Inflammatory macrophage treated with lipopolysaccharide for 4 hours (primary cell): ENCODE results near the gene CTXN2.

Experiments used
- DNase-seq: peaks from one replicate; pipeline ENCODE4 v3.0.0-alpha.2; 2020

CTXN2 gene

DNA sequence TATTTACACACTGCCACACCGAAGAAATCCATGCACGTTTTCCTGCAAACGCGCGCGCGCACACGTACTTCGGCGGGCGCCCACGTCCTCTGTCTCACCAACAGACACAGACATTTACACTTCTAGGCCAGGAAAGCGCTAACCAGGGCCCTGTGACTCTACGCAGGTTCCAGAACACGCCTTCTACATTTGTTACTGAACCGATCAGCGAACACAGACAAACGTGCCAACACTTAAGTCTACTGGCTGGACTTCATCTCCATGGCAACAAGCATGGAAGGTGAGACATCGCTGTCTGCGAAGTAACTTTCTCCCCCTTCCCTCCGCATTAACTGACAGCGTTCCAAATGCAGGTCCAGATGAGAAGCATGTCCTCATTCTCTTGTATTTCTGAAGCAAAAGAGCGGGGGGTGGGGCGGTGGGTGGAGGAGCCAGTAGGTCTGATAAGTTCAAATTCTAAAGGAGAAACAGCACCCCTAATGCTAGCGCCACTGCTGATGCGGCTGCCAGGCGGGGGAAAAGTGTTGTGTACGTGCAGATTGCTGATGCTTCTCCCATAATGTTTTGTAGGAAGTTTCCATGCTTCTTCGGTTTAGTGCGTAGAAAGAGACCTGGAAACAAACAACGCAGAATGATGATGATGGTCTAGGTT lies at the start of gene CTXN2:
Gene CTXN2, plus strand, starts transcription at position 92 of the 652 bp plus-strand sequence. CDS start 9,636 bp downstream, outside the sequence.
- DNase-seq, result no peak

DNA sequence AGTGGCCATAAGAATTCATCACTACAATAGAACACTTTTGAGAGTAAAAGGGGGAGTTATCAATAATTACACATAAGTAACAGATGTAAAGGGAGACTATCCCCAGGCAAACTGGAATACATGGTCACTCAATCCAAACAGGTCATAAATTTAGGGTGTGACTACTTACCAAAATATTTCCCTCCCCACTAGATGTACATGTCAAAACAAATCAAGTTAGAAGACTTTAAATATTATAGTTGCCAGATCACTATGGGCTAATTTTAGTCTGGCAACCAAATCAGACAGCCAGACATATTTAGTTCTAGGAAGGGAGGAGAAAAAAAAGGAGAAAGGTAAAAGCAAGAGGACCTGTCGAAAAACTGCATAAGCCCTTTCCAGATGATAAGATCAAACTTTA lies 47.6 kb upstream of the CTXN2 start:
- no peak for DNase-seq

DNA sequence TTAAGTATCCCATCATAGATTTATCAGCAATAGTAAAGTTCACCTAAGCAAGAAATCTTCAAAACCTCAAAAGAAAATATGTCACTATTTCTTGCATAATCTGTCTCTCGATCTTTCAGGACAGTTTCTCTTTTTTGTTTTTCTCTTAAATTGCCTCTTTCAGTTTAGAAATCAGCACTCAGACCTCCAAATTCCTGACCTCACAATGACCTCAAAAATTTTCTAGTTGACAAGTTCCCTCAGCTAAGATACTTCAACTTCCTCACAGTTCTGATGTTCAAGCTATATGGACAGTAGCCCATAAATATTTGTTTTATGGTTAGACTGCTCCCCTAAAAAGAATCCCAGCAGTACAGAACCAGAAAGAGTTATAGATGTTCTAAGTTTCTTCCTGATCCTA lies 46.6 kb upstream of the CTXN2 start:
- DNase-seq, result peak; percentile 7

DNA sequence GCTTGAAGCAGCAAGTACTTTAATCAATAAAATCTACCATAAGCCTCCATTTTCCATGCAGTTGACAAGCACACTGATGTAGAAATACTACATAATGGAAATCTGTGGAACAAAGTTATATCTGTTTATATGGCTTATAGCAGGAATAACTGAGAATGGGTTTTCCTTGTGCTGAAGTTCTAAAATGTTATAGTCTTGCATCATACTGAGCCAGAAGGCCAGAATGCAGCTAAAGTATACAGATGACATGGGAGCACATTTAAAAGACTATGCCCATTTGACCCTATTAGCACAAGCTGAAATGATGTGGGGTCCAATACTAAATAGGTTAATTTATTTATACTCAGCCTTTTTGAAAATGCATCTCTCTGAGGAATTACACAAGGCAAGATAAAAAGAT lies 45.5 kb upstream of the CTXN2 start:
- no peak for DNase-seq

DNA sequence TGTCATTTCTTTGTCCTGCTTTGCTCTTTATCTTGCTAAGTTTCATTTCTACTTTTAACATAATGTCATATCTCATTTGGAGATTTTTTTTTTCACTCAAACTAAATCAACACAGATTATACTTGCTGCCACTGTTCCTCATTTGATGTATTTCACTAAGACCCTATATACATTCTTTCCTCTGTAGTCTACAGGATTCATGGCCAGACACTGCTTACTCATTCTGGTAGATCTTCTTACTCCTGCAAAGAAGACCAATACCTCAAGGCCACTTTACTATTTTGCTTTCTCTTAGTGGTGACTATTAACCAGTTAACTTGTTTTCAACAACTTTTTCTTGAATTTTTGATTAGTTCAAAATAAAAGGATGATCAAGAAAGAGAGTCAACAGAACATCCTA lies 44.1 kb upstream of the CTXN2 start:
- no peak for DNase-seq

DNA sequence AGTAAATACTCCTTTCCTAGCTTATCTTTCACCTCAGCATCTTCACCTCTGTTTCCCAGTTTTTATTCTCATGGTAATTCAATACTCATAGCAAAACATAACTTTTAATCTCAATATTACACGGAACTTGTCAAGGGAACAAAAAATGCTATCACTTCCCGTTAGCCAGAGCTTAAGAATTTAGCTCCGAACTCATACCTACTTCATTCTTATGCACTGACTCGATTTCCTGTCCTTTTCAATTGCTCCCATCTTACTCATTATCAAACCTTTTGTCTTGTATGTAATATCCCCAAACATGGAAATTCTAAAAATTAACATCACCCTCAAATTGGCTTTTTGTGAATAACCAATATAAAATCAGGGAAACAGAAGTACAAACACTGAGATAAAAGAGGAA lies 41.6 kb upstream of the CTXN2 start:
- DNase-seq, result no peak

DNA sequence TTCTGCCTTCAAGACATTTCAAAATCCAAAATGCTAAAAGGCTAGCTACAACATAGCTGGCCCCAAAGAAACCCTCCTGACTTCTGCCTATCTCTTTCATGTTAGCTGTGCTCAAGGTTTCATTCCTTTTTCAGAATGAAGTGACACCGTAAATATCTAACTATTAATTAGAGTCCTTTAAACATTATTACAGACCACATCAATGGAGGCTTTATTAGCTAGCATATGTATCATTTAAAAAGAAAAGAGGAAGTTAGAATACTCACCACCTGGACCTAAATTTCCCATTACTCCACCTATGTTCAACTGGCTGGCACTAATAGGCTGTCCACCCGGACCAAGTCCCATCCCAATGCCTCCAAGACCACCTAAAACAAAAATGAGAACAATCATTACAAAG lies 37.9 kb upstream of the CTXN2 start:
- DNase-seq, result no peak

DNA sequence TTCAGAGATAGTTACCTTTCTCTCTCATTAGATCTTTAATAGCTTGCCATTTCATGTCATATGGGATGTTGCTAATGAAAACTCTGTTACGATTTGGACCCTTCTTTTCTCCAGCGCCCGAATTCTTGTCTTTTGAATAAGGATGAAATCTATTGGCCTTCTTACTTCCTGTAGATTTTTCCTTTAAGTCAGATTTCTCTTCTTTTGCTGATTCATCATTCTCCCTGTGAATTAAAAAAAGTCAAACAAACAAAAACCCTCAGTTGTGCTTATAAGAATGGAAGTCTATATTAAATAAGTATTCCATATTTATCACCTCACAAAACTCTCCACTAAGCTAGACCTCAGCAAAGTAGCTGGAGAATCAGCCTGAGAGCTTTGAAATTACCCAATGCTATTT lies 22.8 kb upstream of the CTXN2 start:
- no peak for DNase-seq

DNA sequence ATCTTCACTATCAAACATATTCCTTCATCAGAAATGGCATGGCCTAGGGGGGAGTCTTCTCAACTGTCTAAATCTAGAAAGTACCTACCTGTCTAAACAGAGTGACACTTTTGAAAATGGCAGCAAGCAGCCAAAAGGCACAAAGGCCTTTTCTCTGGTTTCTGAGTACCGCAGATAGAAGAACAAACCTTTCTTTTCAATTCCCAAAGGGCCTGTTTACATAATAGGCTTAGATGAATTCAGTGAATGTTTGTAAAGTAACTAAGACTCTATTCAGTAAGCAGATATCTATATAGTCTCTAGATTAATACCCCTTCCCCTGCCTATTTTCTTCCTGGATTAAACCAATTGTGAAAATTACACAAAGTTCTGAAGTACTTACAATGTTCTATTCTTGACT lies 20.5 kb upstream of the CTXN2 start:
- DNase-seq, result no peak

DNA sequence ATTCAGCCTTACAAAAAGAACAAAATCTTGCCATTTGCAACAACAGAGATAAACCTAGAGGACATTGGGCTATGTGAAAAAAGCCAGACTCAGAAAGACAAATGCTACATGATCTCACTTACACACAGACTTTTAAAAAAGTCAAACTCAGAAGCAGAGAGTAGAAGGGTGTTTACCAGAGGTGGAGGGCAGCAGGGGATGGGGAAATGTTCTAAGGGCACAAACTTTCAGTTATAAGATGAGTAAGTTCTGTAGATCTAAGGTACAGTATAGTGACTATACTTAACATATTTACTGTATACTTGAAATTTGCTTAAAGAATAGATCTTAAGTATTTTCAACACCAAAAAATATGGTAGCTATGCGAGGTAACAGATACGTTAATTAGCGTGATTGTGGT lies 16.3 kb upstream of the CTXN2 start:
- DNase-seq, result no peak

DNA sequence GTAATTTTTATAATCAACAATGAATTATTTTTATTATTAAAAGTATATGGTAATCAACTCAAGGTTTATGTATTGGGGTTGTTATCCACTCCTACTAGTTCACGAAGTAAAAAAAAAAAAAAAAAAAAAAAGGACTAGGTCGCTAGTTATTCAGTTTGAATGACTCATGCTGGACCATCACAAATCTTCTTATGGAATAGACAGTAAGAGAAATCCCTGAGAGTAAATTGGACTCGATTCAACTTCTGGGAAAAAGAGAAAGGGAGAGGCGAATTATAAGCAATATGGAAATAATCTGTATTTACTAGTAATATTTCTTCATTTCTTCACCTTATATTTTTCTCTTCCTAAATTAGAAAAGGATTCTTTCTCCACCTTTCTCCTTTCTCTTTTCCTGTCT lies 15.4 kb upstream of the CTXN2 start:
- no peak for DNase-seq

DNA sequence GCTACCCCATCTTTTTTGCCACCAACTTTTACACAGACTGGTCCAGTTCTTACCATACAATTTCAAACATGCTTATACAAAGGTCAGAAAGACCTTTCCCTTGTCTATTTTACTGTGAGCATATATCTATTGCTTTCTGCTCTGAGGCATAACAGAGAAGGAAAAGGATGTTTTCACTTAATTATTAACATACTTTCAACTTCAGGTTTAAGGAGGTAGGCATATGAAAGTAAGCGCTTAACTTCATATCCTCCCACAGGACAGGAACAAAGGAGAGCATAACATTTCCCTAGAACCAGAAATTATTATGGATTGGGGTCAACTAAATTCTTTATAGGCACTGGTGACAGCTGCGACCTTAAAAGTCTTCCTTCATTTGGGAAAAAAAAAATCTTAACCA lies 14.5 kb upstream of the CTXN2 start:
- DNase-seq, result no peak

DNA sequence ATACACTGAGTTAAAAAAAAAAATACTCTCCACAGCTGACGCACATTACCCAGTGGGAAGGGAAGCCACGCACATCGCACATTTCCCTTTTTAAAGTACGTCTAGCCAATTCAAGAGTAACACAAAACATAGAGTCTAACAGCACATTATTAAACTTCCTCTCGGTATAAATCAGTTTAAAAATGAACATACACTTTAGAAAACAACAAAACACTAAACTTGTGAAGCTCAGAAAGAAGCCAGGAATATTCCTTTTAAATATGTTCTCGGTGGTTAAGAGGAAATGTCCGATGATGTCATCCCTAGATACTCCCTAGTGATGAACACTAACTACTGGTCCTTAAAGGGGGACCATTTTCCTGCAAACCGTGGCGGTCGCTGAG lies 14.1 kb upstream of the CTXN2 start:
- peak; percentile 10 for DNase-seq

DNA sequence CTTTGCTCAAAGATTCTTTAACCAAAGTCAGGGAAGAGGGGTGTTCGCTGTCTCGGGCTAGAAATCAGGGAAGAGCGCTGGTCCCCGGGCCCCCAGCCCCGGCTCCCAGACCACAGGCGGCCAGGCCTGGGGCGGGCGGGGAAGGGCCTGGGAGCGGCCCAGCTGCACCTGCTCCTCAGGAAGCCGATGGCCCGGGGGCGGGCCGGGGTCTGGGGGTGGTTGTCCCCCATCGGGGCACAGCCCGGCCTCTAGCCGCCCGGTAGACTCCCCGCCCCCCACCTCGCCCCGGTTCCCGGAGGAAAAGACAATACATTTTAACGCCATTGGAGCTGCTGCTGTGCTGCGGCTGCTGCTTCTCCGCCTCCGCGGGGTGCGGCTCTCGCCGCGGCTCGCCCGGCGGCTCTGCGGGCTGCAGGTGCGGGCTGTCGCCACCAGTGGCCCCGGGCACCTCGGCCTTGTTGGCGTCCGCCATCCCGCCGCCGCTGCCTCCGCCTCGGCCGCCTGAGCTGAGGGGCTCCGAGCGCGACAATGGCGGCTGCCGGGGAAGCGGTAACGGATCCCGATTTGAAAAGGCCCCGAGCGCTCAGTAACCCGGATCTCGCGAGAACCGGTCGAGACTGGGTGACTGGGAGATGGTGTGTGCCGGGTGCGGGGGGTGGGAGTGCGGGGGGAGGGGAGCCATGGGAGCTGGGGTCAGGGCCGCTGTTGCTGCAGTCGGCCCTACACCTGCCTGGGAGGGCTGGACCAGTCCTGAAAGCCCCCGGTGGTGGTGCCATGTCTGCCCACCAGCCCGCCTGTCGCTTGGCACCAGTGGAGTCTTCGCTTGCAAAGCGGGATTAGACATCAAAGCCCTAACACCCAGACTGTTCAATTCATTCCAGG lies 13.5 kb upstream of the CTXN2 start, which contains the start of gene MYEF2:
Gene MYEF2, minus strand, starts transcription at position 530 of the 882 bp plus-strand sequence. Its CDS starts 58 bp downstream, at position 472.
- peak; percentile 4 for DNase-seq

DNA sequence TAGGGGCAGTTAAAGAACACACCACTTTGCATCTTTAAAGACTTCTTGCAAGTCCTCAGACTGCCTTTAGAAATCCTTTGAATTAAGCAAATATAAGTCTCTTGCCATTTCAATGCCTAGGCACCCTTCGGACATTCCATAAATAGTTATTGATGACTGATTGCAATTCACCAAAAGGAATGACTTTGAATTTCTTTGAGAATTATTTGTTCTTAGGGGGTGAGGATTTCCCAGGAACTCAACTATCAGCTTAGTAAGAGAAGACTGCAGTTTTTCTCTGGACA lies 12.9 kb upstream of the CTXN2 start:
- no peak for DNase-seq

DNA sequence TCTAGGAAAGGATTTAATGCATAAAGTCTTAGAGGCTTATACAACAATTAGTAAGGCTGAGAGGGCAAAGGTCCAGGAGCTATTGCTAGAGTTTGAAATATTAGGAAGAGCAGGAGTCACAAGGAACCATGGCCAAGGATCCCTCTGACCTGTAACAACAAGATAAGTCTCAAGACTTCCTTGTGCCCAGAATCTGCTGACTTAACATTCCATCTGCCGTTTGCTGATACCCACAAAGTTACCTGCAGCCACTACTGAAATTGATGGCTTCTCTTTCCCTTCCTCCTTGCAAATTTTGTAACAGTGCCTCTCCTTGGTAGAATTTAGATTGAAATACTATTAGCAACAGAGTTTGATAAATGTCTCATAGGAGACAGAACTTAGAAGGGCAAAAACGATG lies 8.7 kb upstream of the CTXN2 start:
- no peak for DNase-seq

DNA sequence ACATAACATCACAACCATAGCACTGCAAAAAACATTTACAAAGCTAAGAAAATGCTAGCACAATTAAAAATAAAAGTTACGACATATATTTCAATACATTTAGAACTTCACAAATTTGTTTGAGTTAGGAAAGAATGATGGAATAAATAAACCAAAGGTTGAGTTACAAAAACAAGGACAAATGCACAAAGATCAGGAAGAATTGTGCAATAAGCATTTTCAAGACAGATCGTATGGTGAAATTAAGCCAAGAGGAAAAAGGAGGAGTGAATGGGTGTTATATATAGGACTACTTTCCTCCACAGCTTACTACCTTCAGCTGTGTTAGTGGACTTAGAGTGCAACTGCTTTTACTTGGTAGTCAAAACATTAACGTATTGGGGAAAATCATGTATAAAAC lies 5.9 kb upstream of the CTXN2 start:
- no peak for DNase-seq

DNA sequence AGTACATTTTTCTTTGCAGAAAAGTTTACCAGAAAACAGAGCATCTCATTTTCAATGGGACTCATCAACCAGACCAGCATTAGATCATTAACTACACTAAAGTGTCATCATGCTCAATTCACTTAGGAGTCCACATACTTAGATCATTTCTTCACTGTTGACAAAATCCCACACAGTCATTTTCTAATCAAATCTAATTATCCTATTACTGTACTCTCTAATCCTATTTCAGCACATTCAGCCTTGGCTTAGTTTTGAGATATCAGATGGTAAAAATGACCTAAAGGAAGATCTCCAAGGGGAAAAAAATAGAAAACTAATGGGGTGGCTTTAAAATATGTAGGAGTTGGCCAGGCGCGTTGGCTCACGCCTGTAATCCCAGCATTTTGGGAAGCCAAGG lies 5.2 kb upstream of the CTXN2 start:
- DNase-seq, result no peak

DNA sequence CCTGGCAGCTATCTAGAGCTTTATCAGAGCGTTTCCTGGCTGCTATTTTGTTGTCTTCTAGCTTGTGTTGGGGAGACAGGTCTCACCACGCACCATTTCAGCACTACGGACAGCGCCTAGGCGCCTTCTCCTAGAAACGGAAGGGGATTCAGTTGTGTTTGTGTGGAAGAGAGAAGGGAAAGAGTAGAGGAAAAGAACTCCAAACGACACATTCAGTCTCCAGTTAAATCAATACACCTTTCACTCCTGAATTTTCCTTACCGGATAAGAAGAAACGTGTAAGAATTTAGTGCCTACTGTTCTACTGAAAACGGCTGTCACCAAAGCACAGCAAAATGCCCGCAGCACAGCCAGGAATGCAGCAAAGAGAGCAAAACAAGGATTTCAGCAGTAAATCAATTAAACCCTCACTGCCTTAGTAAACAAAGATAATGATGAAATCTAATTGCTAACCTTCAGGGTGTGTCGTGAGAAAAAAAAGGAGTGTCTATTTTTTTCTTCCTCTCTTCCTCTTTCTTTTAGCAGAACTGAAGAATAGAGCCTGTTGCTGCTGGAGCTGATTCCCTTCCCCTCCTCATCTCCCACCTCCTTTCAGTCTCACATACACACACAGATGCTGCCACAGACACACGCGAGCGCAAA lies 412 bp upstream of the CTXN2 start:
- peak; percentile 34 for DNase-seq

DNA sequence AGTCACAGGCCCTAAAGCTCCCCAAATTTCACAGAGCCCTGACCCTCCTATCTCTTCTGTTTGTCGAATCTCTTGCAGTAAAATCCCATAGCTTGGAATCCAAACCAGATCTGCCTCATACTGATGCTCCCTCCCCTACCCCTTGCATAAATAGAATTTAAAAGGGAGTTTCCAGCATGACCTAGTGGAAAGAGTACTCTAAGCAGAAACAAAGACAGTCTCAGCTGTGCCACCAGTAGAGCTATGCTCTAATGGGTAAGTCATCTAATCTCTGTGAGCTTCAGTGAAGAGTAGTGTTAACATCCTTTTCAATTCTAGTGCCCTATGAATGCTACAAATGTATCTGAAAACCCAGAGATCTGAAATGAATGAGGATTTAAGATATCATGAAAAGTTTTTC lies 10.6 kb downstream of the CTXN2 start:
- DNase-seq, result no peak

DNA sequence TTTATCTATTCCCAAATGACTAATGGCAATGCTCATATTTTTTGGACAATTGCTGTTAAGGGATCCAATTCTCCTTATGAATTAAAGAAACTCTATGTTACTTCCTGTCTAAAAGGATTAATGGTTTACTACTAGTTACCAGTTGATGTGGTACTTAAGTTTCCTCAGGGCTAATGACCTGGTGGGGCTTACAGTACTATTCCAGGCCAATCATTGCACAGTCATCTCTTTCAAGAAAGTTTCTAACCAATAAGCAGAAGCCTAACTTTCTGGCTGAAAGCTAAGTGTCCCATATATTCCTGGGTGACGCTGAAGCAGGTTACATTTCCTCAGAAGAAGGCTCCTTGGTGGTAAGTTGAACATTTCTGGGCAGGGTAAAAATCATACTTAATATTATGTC lies 14.5 kb downstream of the CTXN2 start, which contains the start of gene SLC12A1:
Gene SLC12A1, plus strand, starts transcription at position 322 of the 400 bp plus-strand sequence. CDS start 1,418 bp downstream, outside the sequence.
- no peak for DNase-seq

DNA sequence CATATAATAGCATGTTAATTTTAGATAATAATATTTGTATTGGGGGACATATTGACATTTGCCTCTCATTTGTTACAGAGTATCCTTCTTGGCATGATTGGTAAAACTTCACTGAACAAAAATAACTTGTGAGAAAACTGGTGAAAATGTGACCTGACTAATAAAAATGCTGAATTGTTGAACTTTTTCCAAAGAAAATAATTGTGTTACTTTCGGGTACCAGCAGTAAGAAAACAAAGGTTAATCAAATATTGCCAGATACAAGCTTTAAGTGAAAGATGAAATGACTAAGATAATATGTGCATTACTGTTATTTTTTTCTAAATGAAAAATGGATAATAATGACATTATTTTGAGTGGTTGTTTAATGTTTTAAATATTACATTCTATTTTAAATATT lies 29.8 kb downstream of the CTXN2 start:
- no peak for DNase-seq

DNA sequence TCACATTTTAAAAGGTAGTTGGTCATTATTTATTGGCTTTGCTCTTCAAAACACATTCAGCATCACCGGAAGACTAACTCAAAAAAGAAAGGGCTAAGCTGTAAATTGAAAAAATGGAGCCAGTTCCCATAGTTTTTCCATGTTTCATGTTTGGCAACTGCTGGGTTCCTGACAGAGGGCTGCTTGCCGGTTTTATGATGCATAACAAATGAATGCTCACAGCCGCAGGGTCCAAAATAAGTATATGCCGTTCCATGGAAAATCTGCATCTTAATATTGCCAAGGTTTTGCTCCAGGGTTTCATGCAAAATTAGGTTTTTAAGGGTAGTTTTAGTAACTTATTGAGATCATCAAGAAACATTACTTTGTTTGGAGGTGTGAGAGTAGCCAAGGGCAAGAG lies 30.4 kb downstream of the CTXN2 start:
- DNase-seq, result no peak

DNA sequence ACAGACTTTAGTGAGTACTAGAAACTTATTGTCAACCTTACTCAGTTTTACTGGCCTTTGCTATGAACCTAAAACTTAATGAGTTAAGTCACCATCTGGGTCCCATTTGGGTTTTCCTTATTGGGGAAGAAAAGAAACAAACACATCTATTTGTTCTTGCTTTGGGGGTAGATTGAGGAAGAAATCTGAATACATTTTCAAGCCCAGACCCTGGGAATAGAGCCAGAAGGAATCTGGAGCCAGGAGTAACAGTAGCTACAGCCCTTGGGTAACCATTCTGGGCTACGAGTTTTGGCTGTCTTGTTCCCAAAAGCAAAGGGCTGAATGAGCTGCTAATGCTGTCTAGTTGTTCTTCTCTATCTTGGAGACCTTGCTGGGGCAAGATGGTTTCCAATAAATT lies 31.2 kb downstream of the CTXN2 start:
- DNase-seq, result no peak
